CD8-positive, alpha-beta memory T cell (primary cell): ENCODE data around the gene LSAMP. TPM values are rescaled to one million over a fixed set of nuclear protein-coding genes. Genes with fewer than 3 reads are reported as not detected.

Experiments
- CTCF ChIA-PET: fragments of 350-600 bp; sonication (Branson Sonifier 250); formaldehyde crosslinking; loops from one replicate; lab custom pipeline; 2021; ENCODE audit warnings: antibody characterized with exemption; lab: Charles Lee
- POLR2A ChIA-PET: fragments of 350-600 bp; sonication (Branson Sonifier 250); formaldehyde crosslinking; loops from one replicate; lab custom pipeline; 2021; ENCODE audit warnings: antibody characterized with exemption; lab: Charles Lee
- DNase-seq, 5 donors: peaks; one replicate each; pipeline versions ENCODE4 v3.0.0 to v3.0.0-alpha.2; 2020 to 2022; ENCODE audit warnings: mixed read lengths in 1 of 5
- H3K27ac ChIP-seq: one replicate; pipeline ENCODE4 v1.7.0; 2013; ENCODE audit warnings: low read depth, mild to moderate bottlenecking, low read length, moderate library complexity
- H3K27me3 ChIP-seq: 2 replicates; pipeline ENCODE4 v1.7.0; 2013; ENCODE audit warnings: low read length, mild to moderate bottlenecking; ENCODE audit not compliant: insufficient read depth, poor library complexity, severe bottlenecking
- H3K36me3 ChIP-seq: 2 replicates; pipeline ENCODE4 v1.7.0; 2013; ENCODE audit warnings: mild to moderate bottlenecking, low read length, moderate library complexity; ENCODE audit not compliant: insufficient read depth
- H3K4me1 ChIP-seq: 2 replicates; pipeline ENCODE4 v1.7.0; 2013; ENCODE audit warnings: mild to moderate bottlenecking, low read length, moderate library complexity; ENCODE audit not compliant: insufficient read depth
- H3K4me3 ChIP-seq: 2 replicates; pipeline ENCODE4 v1.7.0; 2013; ENCODE audit warnings: mild to moderate bottlenecking, low read length
- H3K9me3 ChIP-seq: 2 replicates; pipeline ENCODE4 v1.7.0; 2013; ENCODE audit warnings: mild to moderate bottlenecking, low read length
- H3K27ac Mint-ChIP-seq, 8 donors: one replicate each; pipeline ENCODE4 v1.8.0; 2020 to 2021; ENCODE audit warnings: mixed read lengths in 8 of 8, mild to moderate bottlenecking in 6 of 8, inconsistent platforms in 3 of 8, moderate library complexity in 3 of 8
- H3K27me3 Mint-ChIP-seq, 2 donors: one replicate each; pipeline ENCODE4 v1.8.0; 2020 to 2021; ENCODE audit warnings: mixed read lengths in 2 of 2, mild to moderate bottlenecking in 1 of 2, moderate library complexity in 1 of 2
- H3K36me3 Mint-ChIP-seq, 3 donors: one replicate each; pipeline ENCODE4 v1.8.0; 2020 to 2021; ENCODE audit warnings: mixed read lengths in 3 of 3, inconsistent platforms in 1 of 3, mild to moderate bottlenecking in 1 of 3
- H3K4me1 Mint-ChIP-seq, 3 donors: one replicate each; pipeline ENCODE4 v1.8.0; 2020 to 2021; ENCODE audit warnings: mixed read lengths in 3 of 3, inconsistent platforms in 1 of 3, mild to moderate bottlenecking in 1 of 3
- H3K4me3 Mint-ChIP-seq, 7 donors: one replicate each; pipeline ENCODE4 v1.8.0; 2020 to 2021; ENCODE audit warnings: mixed read lengths in 7 of 7, mild to moderate bottlenecking in 6 of 7, moderate library complexity in 4 of 7, inconsistent platforms in 2 of 7
- H3K9me3 Mint-ChIP-seq, 5 donors: one replicate each; pipeline ENCODE4 v1.8.0; 2020 to 2022; ENCODE audit warnings: mixed read lengths in 5 of 5, mild to moderate bottlenecking in 3 of 5, moderate library complexity in 2 of 5, inconsistent platforms in 1 of 5
- polyA plus RNA-seq: library from polyadenylated mRNA; unstranded; fragments of 300-500 nt; fragmentation: Illumina TruSeq; gene quantifications from one replicate; pipeline ENCODE4 v1.2.3, GENCODE V29; 2021
- total RNA-seq, 2 experiments: library from RNA; stranded (reverse); gene quantifications; one replicate each; pipeline ENCODE4 v1.2.3, GENCODE V29; 2021

The LSAMP gene
- total and polyA plus RNA-seq, 3 experiments from 2014 or later, result not detected

DNA sequence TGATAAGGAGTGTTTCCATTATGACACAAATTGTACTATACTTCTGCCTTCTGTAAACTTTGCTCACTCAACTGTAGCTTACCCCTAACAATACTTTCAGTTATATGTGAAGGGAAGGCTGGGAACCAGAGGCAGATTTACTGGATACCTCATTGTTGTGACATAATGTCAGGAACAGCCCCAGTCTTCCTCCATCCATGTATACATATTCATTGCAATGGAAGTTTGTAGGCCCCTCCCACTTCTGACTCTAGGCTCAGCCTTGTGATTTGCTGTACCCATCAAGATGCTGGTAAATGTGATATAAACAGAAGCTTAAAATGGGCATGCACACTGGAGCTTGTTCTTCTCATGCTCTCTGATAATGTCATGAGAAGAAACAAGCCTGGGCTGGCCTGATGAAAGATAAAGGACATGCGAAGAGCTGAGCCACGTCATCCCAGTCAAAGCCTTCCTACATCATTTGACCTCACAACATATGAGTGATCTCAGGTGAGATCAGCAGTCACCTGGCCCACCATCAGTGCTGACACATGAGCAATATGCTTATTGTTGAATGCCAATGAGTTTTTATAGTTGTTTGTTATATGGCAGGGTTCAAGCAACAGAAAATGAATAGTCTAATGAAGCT is 554.2 kb downstream of the LSAMP start:
- POLR2A ChIA-PET, result no interaction called here
- no peak overlapping the region for H3K4me3 Mint-ChIP-seq
- CTCF ChIA-PET, result no interaction called here

DNA sequence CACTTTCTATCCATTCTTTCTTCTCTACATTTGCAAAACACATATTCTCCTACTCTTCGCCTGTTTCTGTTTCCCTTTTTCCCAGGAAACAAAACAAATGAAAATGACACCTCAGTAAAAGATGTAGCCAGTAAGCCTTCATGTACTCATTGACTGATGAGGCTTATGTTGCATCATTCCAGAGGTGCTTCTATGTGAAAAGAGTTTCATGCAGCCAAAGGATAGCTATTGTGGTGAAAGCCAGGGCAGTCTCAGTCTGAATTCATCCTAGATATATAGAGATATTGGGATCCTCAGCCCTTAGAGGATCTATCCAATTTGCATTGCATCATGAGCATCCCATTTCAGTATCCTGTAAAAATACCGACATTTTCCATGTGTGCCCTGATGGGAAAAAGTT is 554.7 kb downstream of the LSAMP start:
- CTCF ChIA-PET, result no interaction called here
- H3K4me3 Mint-ChIP-seq, result no peak overlapping the region
- H3K36me3 Mint-ChIP-seq, result no peaks in the 10 kb centered on the region
- Histone ChIP-seq H3K27me3 (no peaks in the 10 kb centered on the region), H3K36me3 (no peaks in the 10 kb centered on the region), H3K27ac (no peak overlapping the region), H3K4me1 (no peaks in the 10 kb centered on the region), H3K4me3 (no peak overlapping the region), H3K9me3 (no peaks in the 10 kb centered on the region)
- no peak overlapping the region for H3K27ac Mint-ChIP-seq
- peaks cover 0 to 3% (median 0%) of the 10 kb centered on the region in 5 donors for H3K9me3 Mint-ChIP-seq
- H3K4me1 Mint-ChIP-seq, result no peaks in the 10 kb centered on the region
- DNase-seq, result no peak
- peaks cover 0 to 5% of the 10 kb centered on the region in 2 donors for H3K27me3 Mint-ChIP-seq
- POLR2A ChIA-PET, result no interaction called here

More for the DNA sequence above, 554.2 kb downstream of the LSAMP start:
- H3K36me3 ChIP-seq, result no peaks in the 10 kb centered on the region
- H3K4me1 ChIP-seq, result no peaks in the 10 kb centered on the region
- no peak for DNase-seq
- Mint-ChIP-seq H3K36me3 (no peaks in the 10 kb centered on the region), H3K4me1 (no peaks in the 10 kb centered on the region), H3K27ac (no peak overlapping the region), H3K27me3 (peaks cover 0 to 5% of the 10 kb centered on the region in 2 donors), H3K9me3 (peaks cover 0 to 3% (median 0%) of the 10 kb centered on the region in 5 donors)
- H3K27ac ChIP-seq, result no peak overlapping the region
- H3K9me3 ChIP-seq, result no peaks in the 10 kb centered on the region
- H3K4me3 ChIP-seq, result no peak overlapping the region
- no peaks in the 10 kb centered on the region for H3K27me3 ChIP-seq

- no peaks in the 10 kb centered on the region for H3K36me3 Mint-ChIP-seq
- Histone ChIP-seq H3K27ac (no peak overlapping the region), H3K36me3 (no peaks in the 10 kb centered on the region), H3K27me3 (no peaks in the 10 kb centered on the region), H3K4me1 (no peaks in the 10 kb centered on the region), H3K4me3 (no peak overlapping the region), H3K9me3 (no peaks in the 10 kb centered on the region)
- DNase-seq, result no peak
- no peak overlapping the region for H3K4me3 Mint-ChIP-seq
- H3K27me3 Mint-ChIP-seq, result peaks cover 3 to 32% of the 10 kb centered on the region in 2 donors
- no peaks in the 10 kb centered on the region for H3K4me1 Mint-ChIP-seq
- peaks cover 0 to 2% (median 0%) of the 10 kb centered on the region in 5 donors for H3K9me3 Mint-ChIP-seq
- ChIA-PET POLR2A (no interaction called here), CTCF (no interaction called here)
- H3K27ac Mint-ChIP-seq, result no peak overlapping the region
These were observed 559.7 kb downstream of the LSAMP start for GRCh38 chr3:115885621-115886020.

DNA sequence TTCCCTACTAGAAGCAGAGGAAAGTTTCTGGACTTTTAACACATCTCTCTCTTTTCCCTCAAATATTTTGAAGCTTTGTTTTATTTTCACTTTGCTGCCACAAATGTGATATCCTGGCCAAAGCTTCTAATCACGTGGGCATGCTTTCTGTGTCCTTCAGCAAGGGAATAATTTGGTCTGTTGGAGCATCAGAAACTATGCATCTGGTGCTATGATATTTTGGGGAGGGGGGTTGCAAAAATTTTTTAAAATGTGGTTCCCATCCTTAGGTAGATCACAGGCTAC is 567.7 kb downstream of the LSAMP start:
- Mint-ChIP-seq H3K4me1 (peaks cover 0 to 11% (median 0%) of the 10 kb centered on the region in 3 donors), H3K27me3 (peaks cover 0 to 12% of the 10 kb centered on the region in 2 donors), H3K27ac (no peak overlapping the region), H3K4me3 (peak overlapping the region in 1 of 7 donors; percentile 9), H3K36me3 (no peaks in the 10 kb centered on the region), H3K9me3 (no peaks in the 10 kb centered on the region)
- Histone ChIP-seq H3K9me3 (no peaks in the 10 kb centered on the region), H3K36me3 (no peaks in the 10 kb centered on the region), H3K4me1 (no peaks in the 10 kb centered on the region), H3K27me3 (no peaks in the 10 kb centered on the region), H3K27ac (no peak overlapping the region), H3K4me3 (no peak overlapping the region)
- POLR2A ChIA-PET, result no interaction called here
- CTCF ChIA-PET, result no interaction called here
- DNase-seq, result no peak

DNA sequence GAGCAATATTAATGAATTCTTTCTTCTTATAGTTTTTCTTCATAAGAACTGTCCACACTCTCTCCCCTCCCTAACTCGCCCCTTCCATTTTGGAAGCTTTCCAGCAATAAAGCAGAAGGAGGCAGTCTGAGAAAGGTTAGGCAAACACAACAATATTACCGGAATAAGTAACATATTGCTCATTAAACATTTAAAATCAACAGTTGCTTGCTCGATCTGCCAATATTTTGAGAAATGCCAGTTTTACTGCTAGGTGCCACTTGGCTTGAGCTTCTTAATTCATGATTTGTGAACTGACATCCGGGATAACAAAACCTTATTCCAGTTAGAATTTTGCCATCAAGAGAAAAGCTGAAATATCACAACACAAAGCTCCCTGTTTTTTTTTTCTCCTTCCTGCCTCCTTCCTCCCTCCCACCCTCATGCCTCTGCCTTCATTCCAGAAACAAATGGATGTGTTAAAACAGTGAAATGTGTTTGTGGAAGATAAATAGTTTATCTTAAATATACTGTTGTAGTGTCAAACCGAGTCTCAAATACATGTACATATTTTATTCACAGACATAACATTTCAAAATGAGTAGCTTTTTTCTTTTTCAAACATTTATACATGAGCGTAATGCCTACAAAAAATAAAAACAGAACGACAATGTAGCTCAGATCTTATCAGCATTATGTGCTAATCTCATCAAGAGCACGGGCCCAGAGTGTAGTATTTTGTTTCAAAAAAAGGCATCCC is 568.2 kb downstream of the LSAMP start:
- Histone ChIP-seq H3K4me3 (no peak overlapping the region), H3K36me3 (no peaks in the 10 kb centered on the region), H3K27ac (no peak overlapping the region), H3K4me1 (no peaks in the 10 kb centered on the region), H3K9me3 (no peaks in the 10 kb centered on the region), H3K27me3 (no peaks in the 10 kb centered on the region)
- no peak for DNase-seq
- Mint-ChIP-seq H3K27ac (peak overlapping the region in 1 of 8 donors; percentile 25), H3K4me3 (peak overlapping the region in 1 of 7 donors; percentile 9), H3K4me1 (peaks cover 0 to 11% (median 0%) of the 10 kb centered on the region in 3 donors), H3K9me3 (no peaks in the 10 kb centered on the region), H3K27me3 (peaks cover 4 to 12% of the 10 kb centered on the region in 2 donors), H3K36me3 (no peaks in the 10 kb centered on the region)
- CTCF ChIA-PET, result no interaction called here
- POLR2A ChIA-PET, result no interaction called here

DNA sequence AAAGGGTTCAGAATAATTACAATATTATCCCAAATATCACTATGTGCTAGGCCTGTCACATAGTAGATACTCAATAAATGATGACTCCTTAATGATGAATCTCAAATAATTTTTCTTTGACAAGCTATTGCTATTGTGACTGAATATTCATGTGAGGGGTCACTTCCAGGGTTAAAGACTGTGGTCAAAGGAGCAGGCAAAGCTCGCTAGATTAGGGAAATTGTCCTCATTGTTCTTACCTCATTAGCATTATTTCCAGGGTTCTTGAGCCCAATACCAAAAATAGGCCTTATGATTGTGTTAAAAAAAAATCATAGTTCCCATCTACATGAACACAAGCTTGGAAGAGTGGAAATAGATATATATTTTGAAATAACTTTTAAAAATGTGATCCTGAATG is 569.8 kb downstream of the LSAMP start:
- H3K36me3 ChIP-seq, result no peaks in the 10 kb centered on the region
- Mint-ChIP-seq H3K9me3 (no peaks in the 10 kb centered on the region), H3K27ac (no peak overlapping the region), H3K4me1 (peaks cover 0 to 11% (median 0%) of the 10 kb centered on the region in 3 donors), H3K4me3 (no peak overlapping the region), H3K36me3 (no peaks in the 10 kb centered on the region), H3K27me3 (peaks cover 3 to 4% of the 10 kb centered on the region in 2 donors)
- CTCF ChIA-PET, result no interaction called here
- no peak for DNase-seq
- POLR2A ChIA-PET, result no interaction called here
- no peaks in the 10 kb centered on the region for H3K4me1 ChIP-seq
- no peaks in the 10 kb centered on the region for H3K27me3 ChIP-seq
- H3K4me3 ChIP-seq, result no peak overlapping the region
- H3K9me3 ChIP-seq, result no peaks in the 10 kb centered on the region
- no peak overlapping the region for H3K27ac ChIP-seq

- H3K27me3 ChIP-seq, result no peaks in the 10 kb centered on the region
- Mint-ChIP-seq H3K4me3 (no peak overlapping the region), H3K27ac (no peak overlapping the region), H3K36me3 (no peaks in the 10 kb centered on the region), H3K27me3 (peaks cover 5 to 9% of the 10 kb centered on the region in 2 donors), H3K4me1 (no peaks in the 10 kb centered on the region), H3K9me3 (no peaks in the 10 kb centered on the region)
- no peaks in the 10 kb centered on the region for H3K4me1 ChIP-seq
- no peak overlapping the region for H3K27ac ChIP-seq
- CTCF ChIA-PET, result no interaction called here
- DNase-seq, result no peak
- H3K9me3 ChIP-seq, result no peaks in the 10 kb centered on the region
- no peaks in the 10 kb centered on the region for H3K36me3 ChIP-seq
- POLR2A ChIA-PET, result no interaction called here
- H3K4me3 ChIP-seq, result no peak overlapping the region
These were observed 573.6 kb downstream of the LSAMP start for GRCh38 chr3:115871735-115872134.

GRCh38 chr3:115864911-115865310 is 580.4 kb downstream of the LSAMP start:
- Histone ChIP-seq H3K27ac (no peak overlapping the region), H3K27me3 (no peaks in the 10 kb centered on the region), H3K4me1 (no peaks in the 10 kb centered on the region), H3K4me3 (no peak overlapping the region), H3K36me3 (no peaks in the 10 kb centered on the region), H3K9me3 (no peaks in the 10 kb centered on the region)
- CTCF ChIA-PET, result no interaction called here
- Mint-ChIP-seq H3K9me3 (no peaks in the 10 kb centered on the region), H3K36me3 (no peaks in the 10 kb centered on the region), H3K4me1 (no peaks in the 10 kb centered on the region), H3K27me3 (peaks cover 17 to 32% of the 10 kb centered on the region in 2 donors), H3K27ac (no peak overlapping the region), H3K4me3 (no peak overlapping the region)
- POLR2A ChIA-PET, result no interaction called here
- no peak for DNase-seq
